Stomach (tissue), 4 donors: Measurements from ENCODE around the gene SEMA7A.

ENCODE experiments used
- CTCF ChIP-seq, 7 experiments: fragments of 450-650 bp in 4 of 7; fragments of 200-600 bp in 3 of 7; sonication (generic) in 3 of 7; IDR thresholded peaks; one replicate each; pipeline ENCODE4 v1.5.1; 2016 to 2019; ENCODE audit warnings: antibody characterized with exemption in 7 of 7, control low read depth in 2 of 7, mild to moderate bottlenecking in 1 of 7
- EP300 ChIP-seq: sonication (generic); formaldehyde crosslinking; IDR thresholded peaks from one replicate; pipeline ENCODE4 v1.6.1; 2017; ENCODE audit warnings: antibody characterized with exemption
- POLR2A ChIP-seq, 4 donors: fragments of 450-650 bp; IDR thresholded peaks; one replicate each; pipeline ENCODE4 v1.6.1; 2016; ENCODE audit warnings: antibody characterized with exemption in 4 of 4, control low read depth in 2 of 4, mild to moderate bottlenecking in 1 of 4, moderate library complexity in 1 of 4
- POLR2AphosphoS5 ChIP-seq, 3 donors: sonication (generic); formaldehyde crosslinking; IDR thresholded peaks; one replicate each; pipeline ENCODE4 v1.6.1; 2016; ENCODE audit warnings: antibody characterized with exemption in 3 of 3

DNA sequence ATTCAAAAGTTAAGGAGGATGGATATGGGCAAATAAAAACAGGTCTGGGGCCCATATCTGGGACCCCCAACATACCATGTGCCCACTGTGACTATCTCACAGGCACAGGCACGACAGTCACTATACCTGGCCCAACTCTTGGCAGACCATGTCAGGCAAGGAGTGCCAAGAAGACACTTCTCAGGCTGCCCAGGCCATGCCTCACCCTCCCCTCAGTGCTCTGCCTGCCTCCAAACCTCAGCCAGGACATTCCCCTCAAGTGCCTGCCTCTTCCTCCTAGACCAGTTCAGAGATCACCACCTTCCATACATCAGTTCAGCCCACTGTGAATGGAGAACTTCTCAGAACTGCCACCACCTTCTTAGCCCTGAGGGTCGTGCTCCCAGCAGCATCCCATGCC lies 4.4 kb upstream of the SEMA7A start:
- no peak for TF ChIP-seq POLR2A (IDR thresholded peaks at IDR 0.05)
- no peak for TF ChIP-seq CTCF (IDR thresholded peaks at IDR 0.05)
- no peak for TF ChIP-seq POLR2AphosphoS5 (IDR thresholded peaks at IDR 0.05)
- no peak for TF ChIP-seq EP300
